Adrenal gland (tissue), 5 donors: ENCODE results near the gene DSN1.

Experiments used
- CTCF ChIP-seq, 6 experiments: fragments of 450-650 bp in 4 of 6; fragments of 200-600 bp in 2 of 6; sonication (generic) in 1 of 6; IDR thresholded peaks; 1 replicate in 5 of 6; 2 replicates in 1 of 6; pipeline versions ENCODE4 v1.5.1 to v1.8.0; 2016 to 2021; ENCODE audit warnings: antibody characterized with exemption in 6 of 6, mild to moderate bottlenecking in 2 of 6, moderate library complexity in 1 of 6
- POLR2A ChIP-seq, 2 donors: fragments of 450-650 bp; IDR thresholded peaks; one replicate each; pipeline ENCODE4 v1.6.1; 2017; ENCODE audit warnings: antibody characterized with exemption in 2 of 2, mild to moderate bottlenecking in 2 of 2, moderate library complexity in 1 of 2
- donor health status: DM: no; HTN: no; CAD: no.

GRCh38 chr20:36815454-36816091 lies 42.0 kb upstream of the DSN1 start:
- TF ChIP-seq CTCF (IDR thresholded peaks at IDR 0.05): no peak
- TF ChIP-seq POLR2A (IDR thresholded peaks at IDR 0.05): no peak
